ENCODE results near the gene PSMG3. TPM values are rescaled to one million over a fixed set of nuclear protein-coding genes. Genes with fewer than 3 reads are reported as not detected.

The PSMG3 gene
- total RNA-seq, 1 donor from 2014 or later: 35.2 TPM

DNA sequence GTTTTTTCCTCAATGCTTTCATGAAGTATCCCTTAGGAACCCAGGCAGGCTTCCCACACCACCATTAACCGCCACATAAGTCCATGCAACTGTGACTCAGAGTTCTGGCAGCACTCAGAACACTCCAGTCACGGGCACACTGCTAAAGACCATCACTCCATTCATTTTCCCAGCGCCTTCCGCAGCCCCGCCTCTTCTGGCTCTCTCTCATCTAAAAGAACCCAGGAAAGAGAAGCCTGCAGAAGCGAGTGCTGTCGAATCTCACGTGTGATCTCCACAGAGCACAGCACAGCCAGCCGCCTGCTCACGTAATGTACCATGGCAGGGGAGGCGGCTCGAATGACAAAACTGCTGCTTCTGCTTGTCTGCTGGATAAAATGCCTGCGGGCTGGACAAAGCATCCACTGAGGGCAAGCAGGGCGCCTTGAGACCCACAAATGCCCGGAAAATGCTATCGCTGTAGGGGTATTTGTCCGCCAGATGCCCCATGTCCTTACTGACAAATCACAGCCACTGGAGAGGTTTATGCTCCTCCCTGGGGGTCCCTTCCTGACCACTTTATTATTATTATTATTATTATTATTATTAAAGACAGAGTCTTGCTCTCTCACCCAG is 1.8 kb downstream of the PSMG3 start:
- peaks cover 3% of the 10 kb centered on the region for H3K36me3 Mint-ChIP-seq
- H3K27ac Mint-ChIP-seq: peak overlapping the region; percentile 67
- peak overlapping the region; percentile 82 for H3K4me3 Mint-ChIP-seq
- peaks cover 20% of the 10 kb centered on the region for H3K4me1 Mint-ChIP-seq (ENCODE audit: unreplicated experiment)
- no peaks in the 10 kb centered on the region for H3K27me3 Mint-ChIP-seq
- no peak for DNase-seq (ENCODE audit: extremely low spot score, unreplicated experiment)
- H3K9me3 Mint-ChIP-seq: no peaks in the 10 kb centered on the region
- TF ChIP-seq, protein P1, sequence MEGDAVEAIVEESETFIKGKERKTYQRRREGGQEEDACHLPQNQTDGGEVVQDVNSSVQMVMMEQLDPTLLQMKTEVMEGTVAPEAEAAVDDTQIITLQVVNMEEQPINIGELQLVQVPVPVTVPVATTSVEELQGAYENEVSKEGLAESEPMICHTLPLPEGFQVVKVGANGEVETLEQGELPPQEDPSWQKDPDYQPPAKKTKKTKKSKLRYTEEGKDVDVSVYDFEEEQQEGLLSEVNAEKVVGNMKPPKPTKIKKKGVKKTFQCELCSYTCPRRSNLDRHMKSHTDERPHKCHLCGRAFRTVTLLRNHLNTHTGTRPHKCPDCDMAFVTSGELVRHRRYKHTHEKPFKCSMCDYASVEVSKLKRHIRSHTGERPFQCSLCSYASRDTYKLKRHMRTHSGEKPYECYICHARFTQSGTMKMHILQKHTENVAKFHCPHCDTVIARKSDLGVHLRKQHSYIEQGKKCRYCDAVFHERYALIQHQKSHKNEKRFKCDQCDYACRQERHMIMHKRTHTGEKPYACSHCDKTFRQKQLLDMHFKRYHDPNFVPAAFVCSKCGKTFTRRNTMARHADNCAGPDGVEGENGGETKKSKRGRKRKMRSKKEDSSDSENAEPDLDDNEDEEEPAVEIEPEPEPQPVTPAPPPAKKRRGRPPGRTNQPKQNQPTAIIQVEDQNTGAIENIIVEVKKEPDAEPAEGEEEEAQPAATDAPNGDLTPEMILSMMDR (conservative IDR thresholded peaks at IDR 0.05): no peak

DNA sequence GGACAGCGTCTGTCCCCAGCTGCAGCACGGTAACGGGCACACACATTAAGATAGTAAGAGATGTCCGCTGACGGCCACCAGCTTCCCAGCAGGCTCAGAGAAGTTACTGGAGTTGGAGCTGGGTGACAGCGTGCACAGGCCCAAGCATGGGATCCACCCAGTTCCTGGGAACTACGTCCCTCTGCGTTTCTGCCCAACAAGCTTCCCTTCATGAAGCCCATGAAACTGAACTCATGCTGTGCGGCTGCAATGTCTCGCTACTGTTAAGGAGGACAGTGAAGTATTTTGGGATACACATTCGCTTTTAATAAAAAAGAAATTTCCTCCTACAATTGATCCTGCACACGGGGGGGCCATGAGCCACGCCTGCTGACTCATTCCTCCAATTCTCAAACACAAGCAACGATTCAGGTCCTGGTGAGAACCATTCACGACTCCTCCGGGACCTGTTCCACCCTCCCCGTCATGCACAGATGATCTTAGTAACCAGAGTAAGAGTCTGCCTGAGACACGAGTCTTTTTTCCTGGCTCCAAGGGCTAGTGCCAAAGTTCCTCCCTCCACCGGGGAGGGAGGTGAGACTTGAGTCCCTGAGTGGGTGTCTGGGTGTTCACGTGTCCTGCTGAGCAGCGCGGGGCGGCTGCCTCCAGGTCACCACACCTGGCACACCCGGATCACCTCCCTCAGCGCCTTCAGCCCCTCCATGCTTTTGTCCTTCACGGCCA is 2.6 kb downstream of the PSMG3 start:
- H3K27me3 Mint-ChIP-seq: no peaks in the 10 kb centered on the region
- H3K27ac Mint-ChIP-seq: peak overlapping the region; percentile 67
- no peak for DNase-seq (ENCODE audit: extremely low spot score, unreplicated experiment)
- TF ChIP-seq, protein P1 (conservative IDR thresholded peaks at IDR 0.05): no peak
- H3K4me1 Mint-ChIP-seq (ENCODE audit: unreplicated experiment): peaks cover 23% of the 10 kb centered on the region
- H3K9me3 Mint-ChIP-seq: no peaks in the 10 kb centered on the region
- peaks cover 3% of the 10 kb centered on the region for H3K36me3 Mint-ChIP-seq
- H3K4me3 Mint-ChIP-seq: peak overlapping the region; percentile 70

DNA sequence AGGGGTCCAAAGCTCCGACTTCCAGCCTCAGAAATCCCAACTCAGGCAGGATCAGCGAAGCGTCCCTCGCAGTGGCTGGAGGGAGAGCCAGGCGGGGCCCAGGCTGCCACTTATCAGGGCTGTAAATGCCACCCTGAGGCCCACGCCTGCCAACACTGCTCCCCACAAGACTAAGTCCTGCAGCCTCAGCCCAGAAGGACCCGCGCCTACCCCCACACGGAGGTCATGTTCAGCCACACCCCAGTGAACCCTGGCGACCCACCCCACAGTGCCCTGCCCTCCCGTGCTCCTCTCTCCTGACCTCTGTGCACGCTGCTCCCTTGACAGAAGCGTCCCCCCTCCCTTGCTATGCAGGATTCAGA is 3.2 kb downstream of the PSMG3 start:
- Mint-ChIP-seq H3K4me3 (peak overlapping the region; percentile 20), H3K9me3 (no peaks in the 10 kb centered on the region), H3K27ac (peak overlapping the region; percentile 67), H3K27me3 (no peaks in the 10 kb centered on the region), H3K4me1 (ENCODE audit: unreplicated experiment) (peaks cover 27% of the 10 kb centered on the region), H3K36me3 (peaks cover 3% of the 10 kb centered on the region)
- TF ChIP-seq, protein P1 (conservative IDR thresholded peaks at IDR 0.05): no peak
- DNase-seq (ENCODE audit: extremely low spot score, unreplicated experiment): no peak

DNA sequence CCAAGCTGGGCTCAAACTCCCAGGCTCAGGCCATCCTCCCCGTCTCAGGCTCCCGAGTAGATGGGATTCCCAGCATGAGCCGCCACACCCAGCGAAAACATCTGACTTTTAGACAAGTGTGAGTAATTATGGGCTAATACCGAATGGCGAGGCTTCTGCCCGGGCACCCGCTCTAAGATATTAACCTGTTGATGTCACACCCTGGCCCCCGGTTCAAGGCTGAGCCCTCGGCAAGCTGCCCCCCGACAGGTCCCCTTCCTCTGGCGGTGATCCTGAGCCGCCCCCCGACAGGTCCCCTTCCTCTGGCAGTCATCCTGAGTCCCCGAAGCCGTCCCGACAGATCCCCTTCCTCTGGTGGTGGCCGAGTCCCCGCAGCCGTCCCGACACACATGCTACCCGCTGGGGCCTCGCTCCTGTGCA is 5.2 kb downstream of the PSMG3 start:
- Mint-ChIP-seq H3K27me3 (no peaks in the 10 kb centered on the region), H3K36me3 (peaks cover 3% of the 10 kb centered on the region), H3K4me3 (no peak overlapping the region), H3K4me1 (ENCODE audit: unreplicated experiment) (peaks cover 27% of the 10 kb centered on the region), H3K9me3 (no peaks in the 10 kb centered on the region), H3K27ac (peak overlapping the region; percentile 83)
- TF ChIP-seq, protein P1 (conservative IDR thresholded peaks at IDR 0.05): no peak
- DNase-seq (ENCODE audit: extremely low spot score, unreplicated experiment): no peak

DNA sequence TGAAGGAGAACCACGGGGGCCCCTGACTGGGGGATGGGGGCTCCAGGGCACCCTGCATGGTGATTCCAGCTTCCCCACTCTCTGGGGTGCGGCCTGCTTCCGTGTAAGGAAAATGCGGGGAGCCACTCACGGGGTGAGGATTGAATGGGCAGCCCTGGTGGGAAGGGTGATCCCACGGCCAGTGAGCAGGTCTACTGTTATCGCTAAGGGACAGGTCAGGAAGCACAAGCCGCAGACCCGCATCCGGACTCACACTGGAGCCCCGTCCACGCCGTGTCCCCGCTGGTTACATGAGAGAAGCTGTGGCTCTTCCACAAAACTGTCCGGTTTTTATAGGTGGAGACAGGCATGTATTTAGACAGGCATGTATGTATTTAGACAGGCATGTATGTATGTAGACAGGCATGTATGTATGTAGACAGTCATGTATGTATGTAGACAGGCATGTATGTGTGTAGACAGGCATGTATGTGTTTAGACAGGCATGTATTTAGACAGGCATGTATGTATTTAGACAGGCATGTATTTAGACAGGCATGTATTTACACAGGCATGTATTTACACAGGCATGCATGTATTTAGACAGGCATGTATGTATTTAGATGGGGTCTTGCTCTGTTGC is 5.7 kb downstream of the PSMG3 start:
- Mint-ChIP-seq H3K9me3 (no peaks in the 10 kb centered on the region), H3K36me3 (peaks cover 3% of the 10 kb centered on the region), H3K4me1 (ENCODE audit: unreplicated experiment) (peaks cover 26% of the 10 kb centered on the region), H3K4me3 (no peak overlapping the region), H3K27ac (peak overlapping the region; percentile 83), H3K27me3 (no peaks in the 10 kb centered on the region)
- no peak for DNase-seq (ENCODE audit: extremely low spot score, unreplicated experiment)
- TF ChIP-seq, protein P1 (conservative IDR thresholded peaks at IDR 0.05): no peak
